Omental fat pad (tissue), 4 donors: ENCODE data around the gene TMEM150A. TPM values are rescaled to one million over a fixed set of nuclear protein-coding genes. Genes with fewer than 3 reads are reported as not detected.

Source experiments
- ATAC-seq: fragments of 150-250 bp; one replicate; pipeline ENCODE4 v1.9.1; 2016; ENCODE audit warnings: mild to moderate bottlenecking, moderate library complexity; ENCODE audit not compliant: low FRiP score
- DNase-seq: peaks from one replicate; pipeline ENCODE4 v3.0.0-alpha.2; 2019; ENCODE audit warnings: low spot score
- total RNA-seq, 4 donors: library from RNA; depleted of rRNA; stranded (reverse); fragments of >200 nt; gene quantifications; one replicate each; pipeline ENCODE4 v1.1.0, GENCODE V29; 2016
- TF ChIP-seq, protein P1 (sequence below), 3 donors: fragments of 450-650 bp; IDR thresholded peaks; one replicate each; pipeline ENCODE4 v1.5.1; 2016 to 2017; ENCODE audit warnings: antibody characterized with exemption in 3 of 3, mild to moderate bottlenecking in 3 of 3, moderate library complexity in 2 of 3

TMEM150A gene
- total RNA-seq, 4 donors from 2014 or later: 20.1 to 38.7 (median 25.5) TPM

DNA sequence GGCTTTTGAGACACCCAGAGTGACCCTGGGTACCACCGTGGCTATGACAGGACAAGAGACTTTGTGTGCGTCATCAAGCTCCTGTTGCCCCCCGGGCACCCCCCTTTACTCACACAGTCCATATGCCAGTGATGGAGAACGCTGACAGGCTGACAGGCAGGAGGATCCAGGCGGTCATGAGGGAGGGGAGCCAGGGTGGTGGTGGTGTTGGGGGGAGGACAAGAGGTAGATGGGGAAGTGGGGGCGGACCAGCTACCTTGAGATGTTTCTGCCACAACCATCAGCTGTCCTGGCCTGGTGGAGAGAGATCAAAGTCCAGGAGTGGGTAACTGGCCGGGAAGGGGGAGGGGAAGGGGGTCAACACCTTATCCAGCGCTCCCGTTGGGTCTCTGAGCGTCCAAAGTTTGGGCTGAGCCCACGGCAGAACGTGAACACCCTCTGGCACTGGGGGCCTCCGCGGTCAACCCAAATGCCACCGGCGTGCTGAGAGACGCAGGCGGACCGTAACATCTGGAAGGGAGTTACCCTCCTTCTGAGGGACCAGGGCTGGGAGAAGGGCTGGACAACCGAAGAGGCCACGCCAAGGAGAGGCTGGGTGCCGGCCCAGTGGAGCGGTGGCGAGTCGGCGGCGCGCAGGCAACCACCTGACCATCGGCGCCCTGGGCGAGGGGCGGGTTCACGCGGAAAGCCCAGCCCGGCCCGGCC is 575 bp downstream of the TMEM150A start:
- ATAC-seq: peak; percentile 73
- DNase-seq: no peak
- TF ChIP-seq, protein P1, sequence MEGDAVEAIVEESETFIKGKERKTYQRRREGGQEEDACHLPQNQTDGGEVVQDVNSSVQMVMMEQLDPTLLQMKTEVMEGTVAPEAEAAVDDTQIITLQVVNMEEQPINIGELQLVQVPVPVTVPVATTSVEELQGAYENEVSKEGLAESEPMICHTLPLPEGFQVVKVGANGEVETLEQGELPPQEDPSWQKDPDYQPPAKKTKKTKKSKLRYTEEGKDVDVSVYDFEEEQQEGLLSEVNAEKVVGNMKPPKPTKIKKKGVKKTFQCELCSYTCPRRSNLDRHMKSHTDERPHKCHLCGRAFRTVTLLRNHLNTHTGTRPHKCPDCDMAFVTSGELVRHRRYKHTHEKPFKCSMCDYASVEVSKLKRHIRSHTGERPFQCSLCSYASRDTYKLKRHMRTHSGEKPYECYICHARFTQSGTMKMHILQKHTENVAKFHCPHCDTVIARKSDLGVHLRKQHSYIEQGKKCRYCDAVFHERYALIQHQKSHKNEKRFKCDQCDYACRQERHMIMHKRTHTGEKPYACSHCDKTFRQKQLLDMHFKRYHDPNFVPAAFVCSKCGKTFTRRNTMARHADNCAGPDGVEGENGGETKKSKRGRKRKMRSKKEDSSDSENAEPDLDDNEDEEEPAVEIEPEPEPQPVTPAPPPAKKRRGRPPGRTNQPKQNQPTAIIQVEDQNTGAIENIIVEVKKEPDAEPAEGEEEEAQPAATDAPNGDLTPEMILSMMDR (IDR thresholded peaks at IDR 0.05): no peak

DNA sequence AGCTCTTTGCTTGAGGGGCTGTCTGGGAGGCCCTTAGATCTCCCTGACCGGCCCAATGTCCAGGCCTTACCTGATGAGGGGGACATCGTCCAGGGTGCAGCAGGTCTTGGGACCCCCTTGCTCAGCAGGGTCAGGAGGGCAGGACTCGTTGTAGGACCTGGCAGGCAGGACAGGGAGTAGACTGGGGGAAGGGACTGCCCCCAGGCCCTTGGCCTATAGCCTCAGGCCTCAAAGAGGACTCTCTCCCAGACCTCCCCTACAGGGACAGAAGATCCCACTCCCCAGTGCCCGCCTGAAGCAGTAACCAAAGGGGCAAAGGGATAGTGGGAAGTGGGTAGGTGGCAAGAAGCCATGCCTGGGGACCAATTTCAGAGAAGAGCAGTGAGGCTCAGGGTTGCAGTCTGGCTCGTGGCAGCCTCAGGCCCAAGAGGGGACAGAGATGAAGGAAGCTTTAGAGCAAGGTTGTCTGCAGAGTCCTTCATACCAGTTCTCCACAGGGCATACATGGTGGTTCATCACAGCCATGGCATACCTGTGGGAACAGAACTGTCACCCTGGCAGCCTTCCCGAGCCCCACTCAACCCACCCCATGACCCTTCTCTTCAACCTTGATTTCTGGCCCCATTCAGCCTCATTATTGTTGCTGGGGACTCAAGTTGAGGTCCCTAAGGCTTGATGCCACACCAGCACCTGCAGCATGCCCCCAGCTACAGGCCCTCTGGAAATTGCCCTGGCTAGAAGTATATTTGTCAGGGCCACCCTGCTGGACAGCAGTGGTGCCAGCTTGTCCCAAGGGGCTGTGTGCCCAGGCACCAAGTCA is 1.3 kb downstream of the TMEM150A start:
- DNase-seq (no peak), ATAC-seq (no peak)
- TF ChIP-seq, protein P1 (IDR thresholded peaks at IDR 0.05): no peak

DNA sequence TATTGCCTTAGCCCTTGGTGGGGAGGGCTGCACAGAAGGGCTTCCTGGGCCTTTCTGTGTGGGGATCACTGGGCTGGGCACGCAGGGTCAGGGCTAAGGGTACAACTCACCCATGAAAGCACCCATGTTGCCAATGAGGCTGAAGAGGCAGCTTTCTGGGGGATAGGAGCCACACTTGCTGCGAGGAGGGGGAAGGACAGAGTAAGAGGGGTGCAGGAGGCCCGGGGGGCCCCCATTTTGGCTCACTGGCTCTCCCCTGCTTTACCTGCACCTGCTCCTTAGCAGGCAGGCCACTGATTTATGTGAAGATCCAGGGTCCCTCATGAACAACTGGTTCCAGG is 2.3 kb downstream of the TMEM150A start:
- TF ChIP-seq, protein P1 (IDR thresholded peaks at IDR 0.05): no peak
- ATAC-seq: no peak
- no peak for DNase-seq

DNA sequence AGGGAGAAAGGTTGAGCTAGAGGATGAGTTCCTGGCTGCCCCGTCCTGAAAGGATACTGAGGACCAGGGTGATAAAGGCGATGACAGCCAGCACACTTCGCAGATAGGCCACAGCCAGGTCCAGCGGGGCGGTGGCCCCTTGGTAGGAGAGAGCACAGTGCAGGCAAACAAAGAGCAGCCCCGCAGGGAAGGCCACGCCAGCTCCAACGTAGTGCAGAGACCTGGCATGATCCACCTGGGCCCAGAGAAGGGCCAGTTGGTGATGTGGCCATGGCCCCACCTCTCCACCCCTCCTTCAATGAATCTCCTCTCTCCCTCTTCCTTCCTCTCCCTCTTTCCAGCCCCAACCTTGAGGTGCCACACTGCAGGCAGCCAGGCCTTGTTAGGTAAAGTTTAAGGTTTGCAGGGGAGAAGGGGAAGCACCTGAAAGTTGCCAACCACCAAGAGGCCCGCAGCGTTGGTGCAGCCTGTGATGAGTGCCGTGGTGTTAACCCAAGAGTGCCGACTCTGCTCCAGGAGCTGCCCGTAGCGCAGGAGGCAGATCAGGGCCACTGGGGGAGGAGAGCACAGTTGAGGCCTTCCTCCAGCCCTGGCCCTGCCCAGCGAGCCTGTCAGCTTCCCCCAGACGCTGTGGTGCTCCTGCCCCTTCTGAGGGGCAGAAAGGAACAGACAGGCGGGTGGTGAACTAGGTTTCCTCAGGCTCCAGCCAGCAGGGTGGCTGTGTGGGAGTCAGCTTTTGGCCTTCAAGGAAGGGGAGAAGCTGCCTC is 2.8 kb downstream of the TMEM150A start:
- TF ChIP-seq, protein P1 (IDR thresholded peaks at IDR 0.05): no peak
- no peak for DNase-seq
- ATAC-seq: no peak

DNA sequence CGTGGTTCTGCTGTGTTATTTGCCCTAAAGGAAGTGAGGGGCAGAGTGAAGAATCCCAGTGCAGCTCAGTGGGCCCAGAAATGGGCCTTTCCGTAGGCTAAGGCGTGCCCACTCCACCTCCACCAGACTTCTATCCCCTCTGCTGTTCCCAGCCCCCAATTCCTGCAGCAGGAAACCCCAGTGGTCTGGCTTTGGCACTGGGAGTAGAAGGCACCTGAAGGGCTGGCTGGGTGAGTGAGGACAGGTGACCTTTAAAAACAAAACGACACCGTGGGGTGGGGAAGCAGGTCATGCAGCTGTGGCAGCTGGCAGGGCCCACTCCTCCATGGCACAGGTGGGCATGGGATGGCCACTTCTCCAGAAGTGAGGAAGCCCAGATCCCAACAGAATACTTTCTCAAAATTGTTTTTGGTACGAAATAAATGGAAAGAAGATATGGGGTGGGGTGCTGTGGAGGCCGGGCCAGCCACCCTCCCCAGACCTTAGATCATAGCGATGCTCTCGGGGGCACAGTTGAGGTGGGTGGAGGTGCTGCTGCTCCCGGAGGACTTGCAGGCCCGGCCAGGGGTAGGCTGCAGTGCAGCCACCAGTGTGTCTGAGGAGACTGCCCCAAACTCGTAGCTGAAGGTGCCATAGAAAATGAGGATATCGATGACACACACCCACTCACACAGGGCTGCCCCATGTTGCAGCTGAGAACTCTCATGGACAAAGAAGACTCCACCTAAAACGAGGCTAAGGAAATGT is 3.7 kb downstream of the TMEM150A start:
- ATAC-seq (no peak), DNase-seq (no peak)
- TF ChIP-seq, protein P1 (IDR thresholded peaks at IDR 0.05): no peak

DNA sequence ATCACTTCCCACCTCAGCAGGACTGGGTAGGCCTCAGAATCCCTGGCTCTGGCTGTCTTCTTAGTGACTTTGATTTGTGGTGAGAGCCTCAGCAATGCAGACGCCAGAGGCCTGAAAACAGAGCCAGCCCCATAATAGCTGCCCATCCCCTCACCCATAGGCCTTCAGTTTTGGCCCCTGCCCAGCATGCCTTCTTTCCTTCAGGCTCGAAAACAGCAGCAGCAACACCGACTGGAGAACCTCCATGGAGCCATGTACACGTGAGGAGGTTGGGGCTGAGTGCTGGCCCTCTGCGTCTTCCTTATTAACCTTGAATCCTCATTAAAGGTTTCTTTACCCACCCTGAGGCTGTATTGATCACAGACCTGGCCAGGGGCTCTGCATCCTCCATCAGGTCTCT is 5.3 kb downstream of the TMEM150A start:
- ATAC-seq (no peak), DNase-seq (no peak)
- TF ChIP-seq, protein P1 (IDR thresholded peaks at IDR 0.05): no peak
